ENCODE data around the gene PNPLA8.
A peak's percentile ranks its signal among the peaks of the same experiment; 100 is the strongest.

The PNPLA8 gene

DNA sequence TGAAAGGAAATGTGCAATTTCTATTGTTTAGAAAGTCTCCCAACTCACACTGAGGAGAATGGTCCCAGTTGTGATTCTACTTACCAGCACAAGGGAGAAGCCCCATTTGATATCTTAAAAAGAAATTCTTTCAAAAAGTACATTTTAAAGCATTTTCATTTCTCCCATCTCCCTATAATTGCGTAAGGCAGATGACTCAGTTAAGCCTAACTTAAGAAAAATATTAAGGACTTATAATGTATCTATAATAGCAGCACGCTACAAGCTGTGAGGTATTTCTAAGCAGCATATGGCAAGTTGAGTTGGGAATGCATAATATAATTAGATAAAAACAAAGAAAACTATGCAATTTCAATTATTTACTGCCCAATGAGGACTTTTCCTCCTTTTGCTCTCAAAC lies 61.2 kb downstream of the PNPLA8 start:
- DNase-seq = no peak

DNA sequence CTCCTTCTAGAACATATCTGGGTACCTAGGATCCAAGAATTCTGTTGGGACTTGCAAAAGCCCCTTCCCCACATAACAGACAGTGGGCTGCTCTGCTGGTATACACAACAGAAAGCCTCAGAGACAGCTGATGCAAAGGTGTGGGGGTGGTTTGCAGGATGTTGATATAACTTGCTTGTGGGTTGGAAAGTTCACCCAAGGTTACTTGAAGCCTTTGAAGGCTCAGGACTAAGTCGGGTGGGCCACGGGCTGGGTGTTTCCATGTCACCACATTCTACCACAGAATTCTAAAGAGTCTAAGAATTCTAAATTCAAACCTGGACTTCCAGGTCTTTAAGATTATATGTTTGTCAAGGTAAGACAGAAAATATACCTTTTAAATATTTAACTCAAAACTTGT lies 62.3 kb downstream of the PNPLA8 start:
- DNase-seq = no peak

DNA sequence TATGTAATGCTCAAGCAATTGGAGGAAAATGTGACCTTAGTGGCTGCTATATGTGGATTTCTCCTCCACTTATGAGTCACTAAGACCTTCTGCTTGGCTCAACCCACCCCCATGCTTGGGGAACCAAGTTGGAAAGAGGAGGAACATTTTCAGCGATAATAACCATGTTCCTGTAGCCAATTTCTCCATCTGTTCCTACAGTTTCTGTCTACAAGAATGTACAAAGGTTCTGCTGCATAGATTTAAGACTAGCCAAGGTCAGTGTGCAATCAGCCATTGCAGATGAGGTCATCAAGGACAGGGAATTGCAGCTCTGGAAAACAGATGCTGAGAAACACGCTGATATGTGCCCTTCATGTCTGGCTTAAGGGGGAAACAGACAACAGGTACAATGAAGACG lies 64.1 kb downstream of the PNPLA8 start:
- DNase-seq = no peak

DNA sequence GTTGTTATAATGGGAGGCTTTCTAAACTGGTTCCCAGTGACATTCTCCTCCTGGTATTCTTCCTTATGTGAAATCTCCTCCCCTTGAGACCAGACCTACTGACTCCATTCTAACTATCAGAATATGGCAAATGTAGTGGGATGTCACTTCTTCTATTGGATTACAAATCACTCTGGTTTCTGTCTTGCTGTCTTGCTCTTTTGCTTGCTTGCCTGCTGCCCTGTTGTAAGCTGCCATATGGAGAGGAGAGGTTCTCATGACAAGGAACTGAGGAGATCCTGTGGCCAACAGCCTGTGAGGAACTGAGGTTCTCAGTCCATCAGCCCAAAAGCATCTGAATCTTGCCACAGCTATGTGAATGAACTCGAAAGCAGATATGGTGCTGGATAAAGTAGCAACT lies 65.0 kb downstream of the PNPLA8 start:
- DNase-seq = no peak

DNA sequence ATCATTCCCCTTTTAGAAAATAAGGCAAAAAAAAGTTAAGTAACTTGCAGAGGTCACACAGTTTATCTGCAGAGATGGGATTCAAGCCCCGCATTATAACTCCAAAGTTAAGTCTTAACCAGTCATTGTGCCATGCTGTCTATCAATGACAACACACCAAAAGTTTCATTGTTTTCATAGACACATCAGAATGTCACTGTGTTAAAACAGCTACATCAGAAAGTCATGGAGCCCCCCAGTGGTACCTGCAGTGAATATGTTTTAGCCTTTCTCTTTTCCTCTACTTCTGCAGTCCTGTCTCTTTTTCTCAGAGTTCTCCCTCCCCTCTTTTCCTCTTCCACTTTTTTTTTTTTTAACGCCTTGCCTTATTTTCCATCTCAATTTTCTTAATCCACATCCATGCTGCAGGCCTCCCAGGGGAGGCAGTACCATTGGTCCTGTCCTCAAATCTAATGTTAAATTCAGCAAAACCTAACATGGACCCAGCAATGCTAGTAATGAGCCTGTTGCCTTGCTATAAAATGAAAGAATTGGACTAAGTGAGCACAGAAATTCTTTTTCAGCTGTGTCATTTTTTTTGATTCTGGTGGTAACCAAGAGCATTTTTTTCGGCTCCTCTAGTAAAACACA lies 65.9 kb downstream of the PNPLA8 start:
- DNase-seq = no peak

DNA sequence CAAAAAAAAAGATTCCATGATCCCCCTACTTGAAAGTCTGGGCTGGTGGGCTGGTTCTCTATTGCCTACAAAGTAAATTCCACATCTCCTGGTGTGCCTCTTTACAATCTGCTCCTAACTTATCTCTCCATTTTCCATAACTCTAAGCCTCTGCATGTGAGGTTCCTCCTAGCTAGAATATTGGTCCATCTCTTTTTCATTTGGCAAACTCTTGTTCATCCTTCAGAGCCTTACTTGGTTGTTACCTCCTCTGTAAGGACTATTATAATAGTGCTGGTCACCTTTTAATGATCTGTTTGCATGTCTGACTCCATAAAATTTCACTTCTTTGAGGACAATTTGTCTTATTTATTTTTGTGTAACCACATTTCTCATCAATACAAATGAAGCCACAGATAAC lies 68.1 kb downstream of the PNPLA8 start:
- DNase-seq = no peak

DNA sequence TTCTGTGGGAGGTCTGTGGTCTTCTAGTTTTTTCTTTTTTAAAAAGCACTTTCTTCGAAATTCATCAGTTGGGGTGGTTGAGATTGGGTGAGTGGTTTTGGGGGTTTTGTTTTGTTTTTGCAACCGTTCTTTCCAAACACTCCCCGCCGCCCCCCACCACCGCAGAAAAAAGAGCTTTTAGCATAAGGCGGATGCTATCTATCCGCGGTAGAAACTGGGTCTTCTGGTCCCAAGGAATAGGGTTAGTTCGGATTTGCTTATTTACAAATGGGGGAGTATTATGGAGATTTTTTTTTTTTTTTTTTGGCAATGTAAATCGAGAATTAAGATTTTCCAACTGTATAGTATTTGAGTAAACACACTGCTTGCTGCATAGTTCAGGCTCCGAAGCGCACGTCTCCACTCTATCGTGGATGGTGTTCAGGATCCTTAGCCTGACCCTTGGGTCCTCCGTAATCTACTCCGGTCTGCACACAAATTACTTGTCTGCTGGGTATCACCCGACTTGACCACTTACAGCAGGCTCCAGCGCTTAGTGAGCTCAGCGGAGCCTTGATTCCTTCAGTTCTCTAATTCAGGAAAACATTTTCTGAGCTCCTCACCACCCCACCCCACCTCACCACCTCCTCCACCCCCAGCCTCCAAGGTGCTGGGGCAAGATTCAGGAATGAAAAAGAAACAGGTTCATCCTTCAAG lies 68.9 kb downstream of the PNPLA8 start:
- DNase-seq = no peak

DNA sequence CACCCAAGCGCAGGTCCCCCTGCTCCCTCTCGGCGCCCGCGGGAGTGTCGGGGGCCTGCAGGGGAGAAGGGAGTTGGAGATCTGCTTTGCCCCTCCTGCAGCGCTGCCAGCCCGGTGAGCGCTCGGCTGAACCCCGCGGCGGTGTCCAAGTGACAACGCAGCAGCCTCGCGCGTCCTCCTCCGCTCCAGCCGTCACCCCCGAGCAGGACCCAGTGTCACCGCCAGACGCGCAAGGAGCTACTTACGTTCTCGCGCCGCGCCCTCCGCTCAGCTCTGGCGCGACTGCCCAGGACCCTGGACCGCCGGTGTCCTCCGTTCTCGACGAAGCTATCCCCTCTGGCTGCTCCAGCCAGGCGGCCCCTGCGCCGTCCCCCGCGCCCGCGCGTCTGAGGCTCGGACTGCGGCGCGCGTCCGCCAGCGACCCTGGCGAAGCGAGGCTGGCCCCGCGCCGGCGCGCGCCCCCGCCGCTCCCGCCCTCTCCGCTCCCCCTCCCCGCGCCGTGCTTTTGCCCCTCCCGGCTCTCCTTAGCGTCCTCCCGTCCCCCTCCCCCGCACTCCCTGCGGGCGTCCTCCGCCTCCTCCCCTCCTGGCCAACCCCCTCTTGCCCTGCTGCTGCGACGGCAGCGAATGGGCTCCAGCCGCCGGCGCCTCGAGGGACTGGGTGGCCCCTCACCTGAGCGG lies 69.8 kb downstream of the PNPLA8 start, which contains the start of gene NRCAM:
NRCAM (minus strand) TSS at position 439 of the 680 bp plus-strand sequence. CDS start 216,372 bp downstream, outside the sequence.
- DNase-seq = peak in 1 of 2 experiments; percentile 14

DNA sequence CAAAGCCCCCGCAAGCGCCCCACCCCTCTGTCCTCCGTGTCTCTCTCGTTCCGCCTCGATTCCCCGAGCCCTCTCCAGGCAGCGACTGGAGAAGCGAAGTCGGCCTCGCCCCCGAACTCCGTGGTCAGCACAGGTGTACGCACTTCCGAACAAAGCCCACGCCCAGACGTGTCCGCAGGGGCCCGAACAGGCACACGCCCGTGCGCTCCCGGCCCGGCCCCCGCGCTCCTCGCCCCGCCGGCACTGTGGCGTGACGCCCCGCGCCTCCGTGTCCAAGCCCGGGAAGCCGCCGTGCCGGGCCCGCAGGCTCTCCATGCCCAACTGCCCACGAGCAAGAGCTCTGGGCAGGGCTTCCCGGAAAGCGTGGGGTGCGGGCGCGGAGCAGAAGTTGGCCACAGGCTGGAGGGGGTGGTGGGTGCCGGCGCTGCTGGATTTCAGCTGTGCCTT lies 70.4 kb downstream of the PNPLA8 start:
- no peak for DNase-seq

DNA sequence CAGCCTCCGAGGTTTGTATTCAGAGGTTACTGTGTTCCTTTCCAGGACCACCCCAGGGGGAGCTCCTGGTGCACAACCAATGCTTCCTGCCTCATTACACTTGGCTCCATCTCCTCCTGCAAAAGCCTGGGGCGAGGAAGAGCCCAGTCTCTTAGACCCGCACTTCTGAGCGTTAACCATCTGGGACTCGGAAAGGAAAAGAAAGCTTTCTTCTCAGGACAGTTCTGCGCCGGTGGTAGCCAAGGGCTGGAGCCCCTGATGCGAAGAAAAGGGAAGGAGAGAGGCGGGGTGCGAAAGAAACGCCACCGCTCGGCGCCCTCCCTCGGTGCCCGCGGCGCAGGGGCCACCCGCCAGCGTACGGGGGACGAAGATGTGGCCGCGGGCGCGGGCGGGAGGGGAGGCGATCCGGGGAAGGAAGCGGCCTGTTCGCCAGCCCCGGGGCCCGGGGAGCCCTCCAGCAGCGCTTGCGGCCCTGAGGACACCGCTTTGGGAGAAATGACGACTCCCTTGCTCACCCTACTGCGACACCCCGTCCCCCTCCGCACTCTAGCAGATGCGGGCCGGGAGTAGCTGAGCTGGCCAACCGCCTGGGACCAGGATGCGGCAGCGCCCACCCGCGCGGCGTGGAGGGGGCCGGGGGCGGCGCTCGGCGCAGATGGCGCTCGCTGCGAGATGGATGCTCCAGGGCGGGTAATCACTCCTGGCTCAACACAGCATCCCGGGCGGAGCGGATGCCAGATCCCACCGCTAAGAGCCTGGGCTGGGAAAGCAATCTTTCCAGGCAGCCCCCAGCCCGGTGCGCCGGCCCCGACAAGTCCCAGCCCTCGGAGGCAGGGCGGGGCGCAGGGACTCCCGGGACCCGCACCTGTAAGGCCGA lies 71.0 kb downstream of the PNPLA8 start:
- peak in 1 of 2 experiments; percentile 5 for DNase-seq

DNA sequence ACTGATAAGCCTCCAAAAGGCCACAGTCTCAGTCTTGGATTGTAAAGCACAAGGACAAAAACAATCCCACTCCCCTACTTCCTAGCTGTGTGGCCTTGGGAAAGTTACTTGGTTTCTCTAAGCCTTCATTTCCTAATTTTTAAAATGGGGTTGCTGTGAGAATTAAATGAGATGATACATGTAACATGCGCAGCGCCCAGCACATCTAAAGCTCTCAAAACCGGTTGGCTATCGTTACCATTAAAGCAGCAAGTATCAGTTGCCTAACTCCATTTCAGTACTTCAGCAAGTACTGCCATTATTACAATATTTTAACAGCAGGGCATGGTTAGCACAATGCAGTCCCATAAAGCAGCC lies 71.6 kb downstream of the PNPLA8 start:
- DNase-seq = no peak

DNA sequence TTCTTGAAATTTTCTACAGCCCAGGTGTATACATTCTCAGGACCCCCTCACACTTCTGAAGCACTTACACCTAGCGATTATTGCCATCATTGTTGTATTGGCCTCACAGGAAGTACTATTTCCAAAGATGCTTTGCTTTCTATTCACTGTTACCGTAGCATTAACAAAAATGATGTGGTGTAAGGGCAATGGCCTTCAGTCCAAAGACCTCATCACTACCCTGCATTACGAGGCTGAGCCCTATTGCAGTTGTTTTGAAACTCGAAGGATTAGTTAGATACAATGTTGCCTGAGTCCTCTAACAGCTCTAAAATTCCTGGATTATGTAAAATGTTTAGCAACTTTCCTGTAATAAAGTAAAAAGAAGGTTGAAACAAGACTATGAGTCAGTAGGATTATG lies 72.6 kb downstream of the PNPLA8 start:
- DNase-seq = no peak

DNA sequence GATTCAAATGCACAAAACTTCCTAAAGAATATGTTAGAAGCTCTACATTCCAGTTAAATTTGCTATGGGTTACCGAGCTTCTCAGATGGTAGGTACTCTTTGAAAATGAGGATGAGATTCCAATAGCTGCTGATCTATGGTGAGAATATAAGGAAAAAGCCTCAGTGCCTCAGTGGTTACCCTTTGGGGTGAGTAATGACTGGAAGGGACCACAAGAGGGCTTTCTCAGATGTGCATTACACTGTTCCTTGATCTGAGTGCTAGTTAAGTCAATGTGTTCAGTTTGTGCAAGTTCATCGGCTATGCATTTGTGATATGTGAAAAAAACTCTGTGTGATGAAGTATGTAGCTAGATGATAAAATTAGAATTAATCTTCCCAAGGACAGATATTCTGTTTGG lies 73.2 kb downstream of the PNPLA8 start:
- DNase-seq = no peak

DNA sequence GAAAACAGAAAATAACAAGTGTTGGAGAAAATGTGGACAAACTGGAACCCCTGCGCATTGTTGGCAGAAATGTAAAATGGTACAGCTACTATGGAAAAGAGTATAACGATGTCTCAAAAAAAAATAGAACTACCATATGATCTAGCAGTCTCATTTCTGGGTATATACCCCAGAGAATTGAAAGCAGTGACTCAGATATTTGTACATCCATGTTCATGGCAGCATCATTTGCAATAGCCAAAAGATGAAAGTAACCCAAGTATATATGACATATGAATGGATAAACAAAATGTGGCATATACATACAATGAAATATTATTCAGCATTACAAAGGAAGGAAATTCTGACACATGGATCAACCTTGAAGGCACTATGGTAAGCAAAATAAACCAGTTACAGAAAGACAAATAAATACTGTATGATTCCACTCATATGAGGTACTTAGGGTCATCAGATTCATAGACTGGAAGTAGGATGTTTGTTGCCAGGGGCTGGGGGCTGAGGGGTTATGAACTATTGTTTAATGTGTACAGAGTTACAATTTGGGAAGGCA lies 74.6 kb downstream of the PNPLA8 start:
- no peak for DNase-seq

DNA sequence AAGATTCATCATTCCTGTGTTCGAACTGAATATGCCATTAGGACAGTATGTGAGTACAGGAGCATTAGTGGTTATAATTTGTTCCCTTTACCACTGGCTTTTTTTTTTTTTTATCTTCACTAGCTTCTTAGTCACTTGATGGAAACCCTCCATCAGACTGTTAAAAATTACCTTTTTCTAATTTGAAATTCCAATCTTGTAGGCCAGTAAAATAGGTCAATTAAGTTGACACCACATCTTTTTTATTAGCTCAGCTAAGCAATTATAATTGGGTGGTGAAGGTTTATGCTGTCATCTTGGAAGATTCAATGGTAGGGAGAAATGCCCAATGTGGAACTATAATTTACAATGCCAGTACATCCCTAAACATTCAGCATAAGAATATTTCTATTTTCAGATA lies 75.8 kb downstream of the PNPLA8 start:
- no peak for DNase-seq

DNA sequence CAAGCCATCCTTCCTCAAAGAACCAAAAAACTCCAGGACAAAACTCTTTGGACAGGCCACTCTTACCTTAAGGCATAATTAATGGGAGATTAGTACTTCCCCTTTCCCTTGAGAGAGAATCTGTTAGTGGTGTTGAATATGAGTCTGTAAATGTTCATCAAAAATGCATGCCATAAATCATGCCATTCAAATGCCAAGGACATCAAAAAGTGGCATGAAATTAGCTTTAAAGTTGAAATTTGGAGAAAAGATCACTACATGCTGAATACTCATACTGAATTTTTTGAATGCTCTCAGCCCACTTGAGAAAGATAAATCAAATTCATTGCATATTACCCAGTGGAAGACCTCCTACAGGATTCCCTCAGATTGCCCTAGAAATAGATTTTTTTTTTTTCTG lies 76.4 kb downstream of the PNPLA8 start:
- DNase-seq = no peak

DNA sequence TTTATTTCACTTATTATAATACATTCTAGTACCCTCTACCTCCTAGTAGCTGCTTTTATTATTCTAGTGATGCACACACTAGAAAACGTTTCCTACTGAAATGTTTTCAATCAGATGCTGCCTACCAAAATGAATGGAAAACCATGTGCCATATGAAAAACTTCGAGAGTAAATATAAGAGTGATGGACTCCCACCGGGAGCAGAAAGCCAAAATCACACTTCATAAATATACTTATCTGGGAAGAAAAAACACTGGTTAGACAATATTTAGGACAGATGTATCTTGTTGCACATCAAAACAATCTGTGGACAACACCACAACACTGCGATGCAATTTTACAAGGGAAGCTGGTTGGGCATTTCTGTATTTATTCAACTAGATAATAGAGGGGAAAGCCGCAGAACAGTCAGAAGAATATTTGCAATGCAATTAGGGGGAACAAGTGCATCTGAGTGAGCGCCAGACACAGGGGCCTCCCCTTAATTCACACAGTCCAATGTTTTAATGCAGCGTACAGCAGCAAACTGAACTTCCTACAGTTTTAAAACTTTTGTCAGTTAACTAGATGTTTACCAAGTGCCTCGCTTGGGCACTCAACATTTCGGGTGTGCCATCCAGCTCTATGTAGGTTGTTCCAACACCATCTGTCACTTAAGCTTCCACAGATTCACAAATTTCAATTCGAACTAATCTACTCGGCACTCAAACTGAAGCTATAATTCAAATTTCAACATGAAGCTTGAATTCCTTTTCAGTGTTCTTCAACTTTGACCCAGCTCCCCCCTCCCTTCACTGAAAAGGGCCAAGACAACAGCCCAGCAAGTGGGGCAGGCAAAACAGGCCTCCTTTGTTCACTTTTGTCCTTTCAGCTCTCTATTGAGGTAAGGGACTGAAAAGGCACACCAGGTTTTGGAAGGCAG lies 77.1 kb downstream of the PNPLA8 start:
- no peak for DNase-seq

DNA sequence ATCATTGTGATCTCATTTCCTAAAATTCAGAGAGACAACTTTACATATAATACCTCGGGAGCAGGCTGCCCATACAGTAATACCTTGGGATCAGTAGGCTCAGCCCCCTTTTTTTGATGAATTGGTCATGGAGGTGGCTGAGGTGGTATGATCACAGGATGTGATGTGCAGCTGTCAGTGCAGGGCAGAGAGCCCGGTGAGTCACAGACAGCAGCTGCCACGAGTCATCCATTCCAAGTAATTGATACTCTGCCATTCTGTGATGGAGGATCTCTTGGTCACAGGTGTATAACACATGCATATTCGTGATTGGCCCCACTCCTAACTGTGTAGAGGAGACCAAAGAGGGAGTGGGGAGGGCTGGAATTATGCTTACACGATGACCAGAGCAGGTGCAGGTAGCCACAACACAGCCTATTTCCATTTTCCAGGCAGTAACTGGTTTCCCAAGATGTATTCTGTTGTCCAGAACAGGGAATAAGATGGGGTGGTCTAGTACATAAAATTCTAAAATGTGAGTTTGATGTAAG lies 83.8 kb downstream of the PNPLA8 start:
- peak in 1 of 2 experiments; percentile 44 for DNase-seq

DNA sequence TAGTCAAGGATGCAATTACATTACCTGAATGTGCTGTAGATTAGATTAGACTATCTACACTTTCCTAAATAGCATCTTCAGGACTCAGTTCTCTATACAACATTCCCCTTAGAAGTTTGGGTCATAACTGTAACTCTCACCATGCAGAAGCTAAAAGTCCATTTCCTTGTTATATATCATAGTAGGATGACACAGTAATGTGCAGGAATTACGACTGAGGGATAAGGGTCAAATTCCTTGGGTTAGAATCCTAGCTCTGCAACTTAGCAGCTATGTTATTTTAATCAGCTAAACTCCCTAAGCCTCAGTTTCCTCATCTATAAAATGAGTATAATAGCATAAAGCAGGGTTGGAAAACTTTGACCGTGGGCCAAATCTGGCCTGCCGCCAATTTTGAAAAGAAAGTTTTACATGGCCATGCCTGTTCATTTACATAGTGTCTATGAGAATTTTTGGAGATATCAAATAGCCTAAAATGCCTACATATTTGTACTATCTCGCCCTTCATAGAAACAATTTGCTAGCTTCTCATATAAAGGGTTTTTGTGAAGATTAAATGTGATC lies 84.5 kb downstream of the PNPLA8 start:
- DNase-seq = no peak

DNA sequence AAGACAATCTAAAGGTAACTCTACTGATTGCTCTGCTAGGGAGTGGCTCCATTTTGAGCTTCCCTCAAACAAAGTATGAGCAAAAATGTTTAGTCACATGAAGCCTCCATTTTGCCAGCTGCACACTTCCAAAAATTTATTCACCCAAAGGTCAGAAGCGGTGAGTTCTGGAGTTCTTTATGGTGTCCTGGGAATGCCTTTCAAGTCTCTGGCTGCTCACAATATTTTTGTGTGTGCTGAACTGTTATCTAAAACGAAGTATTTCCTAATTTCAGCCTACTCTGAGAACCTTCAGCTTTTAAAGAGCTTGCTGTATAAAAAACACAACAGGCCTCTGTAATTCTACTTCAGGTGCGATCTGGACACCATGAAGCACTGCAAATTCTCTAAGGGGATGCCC lies 85.3 kb downstream of the PNPLA8 start:
- no peak for DNase-seq

DNA sequence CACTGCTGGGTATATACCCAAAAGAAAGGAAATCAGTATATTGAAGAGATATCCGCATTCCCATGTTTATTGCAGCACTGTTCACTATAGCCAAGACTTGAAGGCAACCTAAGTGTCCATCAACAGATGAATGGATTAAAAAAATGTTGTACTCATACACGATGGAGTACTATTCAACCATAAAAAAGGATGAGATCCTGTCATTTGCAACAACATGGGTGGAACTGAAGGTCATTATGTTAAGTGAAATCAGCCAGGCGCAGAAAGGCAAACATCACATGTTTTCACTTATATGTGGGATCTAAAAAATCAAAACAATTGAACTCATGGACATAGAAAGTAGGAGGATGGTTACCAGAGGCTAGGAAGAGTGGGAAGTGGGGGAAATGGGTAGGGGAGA lies 89.0 kb downstream of the PNPLA8 start:
- DNase-seq = no peak
